Tibial nerve (tissue), 3 donors: ENCODE data around the gene SMIM38.

Source experiments
- POLR2A ChIP-seq, 2 donors: fragments of 450-650 bp; IDR thresholded peaks; one replicate each; pipeline ENCODE4 v1.6.1; 2017; ENCODE audit warnings: antibody characterized with exemption in 2 of 2, mild to moderate bottlenecking in 2 of 2, moderate library complexity in 2 of 2
- TF ChIP-seq, protein P1 (sequence below), 5 experiments: fragments of 200-600 bp in 3 of 5; fragments of 450-650 bp in 2 of 5; sonication (generic) in 3 of 5; IDR thresholded peaks; one replicate each; pipeline ENCODE4 v1.5.1; 2016 to 2019; ENCODE audit warnings: antibody characterized with exemption in 5 of 5, mild to moderate bottlenecking in 3 of 5, moderate library complexity in 2 of 5

DNA sequence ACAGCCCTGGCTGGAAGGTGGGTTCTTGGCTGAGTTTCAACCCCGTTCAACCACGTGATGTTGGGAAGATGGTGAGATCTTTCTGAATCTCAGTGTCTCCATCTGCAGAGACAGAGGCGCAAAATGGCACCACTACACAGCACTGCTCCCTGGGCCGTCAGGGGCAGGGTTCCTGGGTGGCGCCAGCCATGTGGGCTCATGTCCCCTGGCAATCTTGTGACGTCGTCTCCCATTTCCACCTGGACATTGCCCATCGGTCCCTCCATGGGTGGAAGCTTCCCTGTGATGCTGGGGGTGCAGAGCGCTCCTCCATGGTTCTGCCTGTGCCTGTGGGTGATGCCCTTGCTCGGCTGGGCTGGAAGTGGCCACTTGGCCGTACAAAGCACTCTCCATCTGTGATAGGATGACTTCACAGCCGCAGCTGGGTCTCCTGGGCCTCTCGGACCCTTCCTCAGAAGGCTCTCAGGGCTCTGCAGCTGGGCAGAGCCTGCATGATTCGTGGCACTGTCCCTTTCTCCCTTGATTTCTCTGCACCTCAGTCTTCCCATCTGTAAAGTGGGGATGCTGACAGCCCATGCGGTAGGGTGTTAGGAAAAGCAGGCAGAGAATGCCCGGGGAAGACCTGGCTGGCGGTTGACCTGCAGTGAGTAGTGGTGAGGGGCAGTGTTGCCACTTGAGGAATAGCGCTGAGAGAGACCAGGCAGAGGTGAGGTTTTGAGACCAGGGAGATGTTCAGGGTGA is 35.2 kb downstream of the SMIM38 start:
- TF ChIP-seq, protein P1, sequence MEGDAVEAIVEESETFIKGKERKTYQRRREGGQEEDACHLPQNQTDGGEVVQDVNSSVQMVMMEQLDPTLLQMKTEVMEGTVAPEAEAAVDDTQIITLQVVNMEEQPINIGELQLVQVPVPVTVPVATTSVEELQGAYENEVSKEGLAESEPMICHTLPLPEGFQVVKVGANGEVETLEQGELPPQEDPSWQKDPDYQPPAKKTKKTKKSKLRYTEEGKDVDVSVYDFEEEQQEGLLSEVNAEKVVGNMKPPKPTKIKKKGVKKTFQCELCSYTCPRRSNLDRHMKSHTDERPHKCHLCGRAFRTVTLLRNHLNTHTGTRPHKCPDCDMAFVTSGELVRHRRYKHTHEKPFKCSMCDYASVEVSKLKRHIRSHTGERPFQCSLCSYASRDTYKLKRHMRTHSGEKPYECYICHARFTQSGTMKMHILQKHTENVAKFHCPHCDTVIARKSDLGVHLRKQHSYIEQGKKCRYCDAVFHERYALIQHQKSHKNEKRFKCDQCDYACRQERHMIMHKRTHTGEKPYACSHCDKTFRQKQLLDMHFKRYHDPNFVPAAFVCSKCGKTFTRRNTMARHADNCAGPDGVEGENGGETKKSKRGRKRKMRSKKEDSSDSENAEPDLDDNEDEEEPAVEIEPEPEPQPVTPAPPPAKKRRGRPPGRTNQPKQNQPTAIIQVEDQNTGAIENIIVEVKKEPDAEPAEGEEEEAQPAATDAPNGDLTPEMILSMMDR (IDR thresholded peaks at IDR 0.05), result no peak
- TF ChIP-seq POLR2A (IDR thresholded peaks at IDR 0.05), result no peak
